ENCODE data around the gene ADAMTS17. TPM values are rescaled to one million over a fixed set of nuclear protein-coding genes. Genes with fewer than 3 reads are reported as not detected.

The ADAMTS17 gene
- total and polyA plus RNA-seq, 2 experiments from 2014 or later: 3.7 to 4.4 TPM

GRCh38 chr15:100095541-100096247 lies 246.1 kb downstream of the ADAMTS17 start:
- H3K4me1 ChIP-seq (ENCODE audit: insufficient read depth): no peaks in the 10 kb centered on the region
- no peak for TF ChIP-seq EZH2 (IDR thresholded peaks at IDR 0.05; ENCODE audit: borderline replicate concordance)
- TF ChIP-seq EZH2phosphoT487 (IDR thresholded peaks at IDR 0.05; ENCODE audit: low read depth, severe bottlenecking, unreplicated experiment): no peak
- no peak for TF ChIP-seq CTCF (IDR thresholded peaks at IDR 0.05; ENCODE audit: poor library complexity)
- H3K9me3 ChIP-seq (ENCODE audit: low read depth): no peaks in the 10 kb centered on the region
- H3K9me2 ChIP-seq (replicated peaks; ENCODE audit: insufficient read depth): no peaks in the 10 kb centered on the region
- no peaks in the 10 kb centered on the region for H4K20me1 ChIP-seq (ENCODE audit: insufficient read depth, poor library complexity, severe bottlenecking)
- no peaks in the 10 kb centered on the region for H3K79me2 ChIP-seq
- H3K4me2 ChIP-seq: no peak overlapping the region
- no peak overlapping the region for H2AFZ ChIP-seq
- WGBS (ENCODE audit: low lambda C conversion rate, missing lambda C conversion rate): 80% methylated on average over 13 of the region's 13 CpGs
- DNase-seq (ENCODE audit: low spot score): no peak
- H3K36me3 ChIP-seq (replicated peaks; ENCODE audit: insufficient read depth, low read depth): no peaks in the 10 kb centered on the region
- no peaks in the 10 kb centered on the region for H3K27me3 ChIP-seq
- no peak overlapping the region for H3K4me3 ChIP-seq
- no peak overlapping the region for H3K27ac ChIP-seq

GRCh38 chr15:100094127-100094510 lies 247.7 kb downstream of the ADAMTS17 start:
- H3K9me3 ChIP-seq (ENCODE audit: low read depth): no peaks in the 10 kb centered on the region
- no peaks in the 10 kb centered on the region for H3K79me2 ChIP-seq
- H3K4me3 ChIP-seq: no peak overlapping the region
- WGBS (ENCODE audit: low lambda C conversion rate, missing lambda C conversion rate): 79% methylated on average over 3 of the region's 3 CpGs
- no peaks in the 10 kb centered on the region for H3K27me3 ChIP-seq
- H2AFZ ChIP-seq: no peak overlapping the region
- TF ChIP-seq EZH2 (IDR thresholded peaks at IDR 0.05; ENCODE audit: borderline replicate concordance): no peak
- no peak for TF ChIP-seq CTCF (IDR thresholded peaks at IDR 0.05; ENCODE audit: poor library complexity)
- TF ChIP-seq EZH2phosphoT487 (IDR thresholded peaks at IDR 0.05; ENCODE audit: low read depth, severe bottlenecking, unreplicated experiment): no peak
- no peaks in the 10 kb centered on the region for H3K36me3 ChIP-seq (replicated peaks; ENCODE audit: insufficient read depth, low read depth)
- no peak overlapping the region for H3K27ac ChIP-seq
- H3K4me1 ChIP-seq (ENCODE audit: insufficient read depth): no peaks in the 10 kb centered on the region
- no peak for DNase-seq (ENCODE audit: low spot score)
- no peaks in the 10 kb centered on the region for H4K20me1 ChIP-seq (ENCODE audit: insufficient read depth, poor library complexity, severe bottlenecking)
- no peak overlapping the region for H3K4me2 ChIP-seq
- H3K9me2 ChIP-seq (replicated peaks; ENCODE audit: insufficient read depth): no peaks in the 10 kb centered on the region

GRCh38 chr15:100093211-100094126 lies 248.3 kb downstream of the ADAMTS17 start:
- Histone ChIP-seq H3K36me3 (replicated peaks; ENCODE audit: insufficient read depth, low read depth) (no peaks in the 10 kb centered on the region), H3K9me3 (ENCODE audit: low read depth) (no peaks in the 10 kb centered on the region), H3K27ac (no peak overlapping the region), H3K9me2 (replicated peaks; ENCODE audit: insufficient read depth) (no peaks in the 10 kb centered on the region), H3K4me3 (no peak overlapping the region), H3K4me1 (ENCODE audit: insufficient read depth) (no peaks in the 10 kb centered on the region), H3K79me2 (no peaks in the 10 kb centered on the region), H2AFZ (no peak overlapping the region), H3K27me3 (no peaks in the 10 kb centered on the region), H3K4me2 (no peak overlapping the region), H4K20me1 (ENCODE audit: insufficient read depth, poor library complexity, severe bottlenecking) (no peaks in the 10 kb centered on the region)
- WGBS (ENCODE audit: low lambda C conversion rate, missing lambda C conversion rate): 64% methylated on average over 13 of the region's 13 CpGs
- no peak for TF ChIP-seq EZH2phosphoT487 (IDR thresholded peaks at IDR 0.05; ENCODE audit: low read depth, severe bottlenecking, unreplicated experiment)
- no peak for TF ChIP-seq EZH2 (IDR thresholded peaks at IDR 0.05; ENCODE audit: borderline replicate concordance)
- no peak for TF ChIP-seq CTCF (IDR thresholded peaks at IDR 0.05; ENCODE audit: poor library complexity)
- no peak for DNase-seq (ENCODE audit: low spot score)

Measured in hepatocyte (in vitro differentiated cells).